ENCODE results near the gene RPS14.

The RPS14 gene

GRCh38 chr5:150449517-150450339 is at the start of gene RPS14:
Gene RPS14, minus strand, starts transcription at chr5:150449739. Its CDS starts 2,006 bp downstream, at chr5:150447733.
- peak; percentile 91 for DNase-seq

GRCh38 chr5:150498971-150499370 is 49.4 kb upstream of the RPS14 start:
- DNase-seq, result no peak

- no peak for DNase-seq
Observed at GRCh38 chr5:150498501-150498900, 49.0 kb upstream of the RPS14 start.

- DNase-seq, result no peak
Observed at GRCh38 chr5:150497989-150498317, 48.4 kb upstream of the RPS14 start.

GRCh38 chr5:150497274-150497988 is 47.9 kb upstream of the RPS14 start:
- peak; percentile 49 for DNase-seq

GRCh38 chr5:150496534-150496933 is 47.0 kb upstream of the RPS14 start:
- no peak for DNase-seq

- DNase-seq, result no peak
Observed at GRCh38 chr5:150496098-150496497, 46.6 kb upstream of the RPS14 start.

GRCh38 chr5:150492621-150493020 is 43.1 kb upstream of the RPS14 start:
- DNase-seq, result no peak

- DNase-seq, result no peak
Observed at GRCh38 chr5:150491876-150492275, 42.3 kb upstream of the RPS14 start.

- no peak for DNase-seq
Observed at GRCh38 chr5:150490754-150491153, 41.2 kb upstream of the RPS14 start.

- DNase-seq, result no peak
Observed at GRCh38 chr5:150490296-150490669, 40.7 kb upstream of the RPS14 start.

GRCh38 chr5:150489360-150490295 is 40.1 kb upstream of the RPS14 start:
- DNase-seq, result no peak

GRCh38 chr5:150488519-150489359 is 39.2 kb upstream of the RPS14 start:
- DNase-seq, result no peak

- no peak for DNase-seq
Observed at GRCh38 chr5:150487199-150488061, 37.9 kb upstream of the RPS14 start.

- DNase-seq, result peak; percentile 40
Observed at GRCh38 chr5:150486402-150487198, 37.1 kb upstream of the RPS14 start.

- DNase-seq, result no peak
Observed at GRCh38 chr5:150485693-150486401, 36.3 kb upstream of the RPS14 start.

- DNase-seq, result no peak
Observed at GRCh38 chr5:150484964-150485692, 35.6 kb upstream of the RPS14 start.

- no peak for DNase-seq
Observed at GRCh38 chr5:150481972-150482406, 32.5 kb upstream of the RPS14 start.

- DNase-seq, result no peak
Observed at GRCh38 chr5:150481708-150481965, 32.1 kb upstream of the RPS14 start.
